Neutrophil (primary cell): ENCODE results near the gene PCNX2.
"Not testable (repeated sequence)": the region's sequence is repeated elsewhere in the genome, so short reads cannot be mapped to it uniquely, and the experiment has no call there.

Experiments used
- H3K27ac ChIP-seq: fragments of 200-600 bp; sonication (generic); 2 replicates; pipeline ENCODE4 v1.5.1; 2016; ENCODE audit warnings: mild to moderate bottlenecking, moderate library complexity
- H3K27me3 ChIP-seq: fragments of 200-600 bp; sonication (generic); 2 replicates; pipeline ENCODE4 v1.6.0; 2016; ENCODE audit warnings: mild to moderate bottlenecking
- H3K36me3 ChIP-seq: fragments of 200-600 bp; sonication (generic); 2 replicates; pipeline ENCODE4 v1.5.1; 2017
- H3K4me1 ChIP-seq, 2 experiments: fragments of 200-600 bp in 1 of 2; sonication (generic) in 1 of 2; 1 replicate in 1 of 2; 2 replicates in 1 of 2; pipeline versions ENCODE4 v1.5.1 to v1.6.1; 2013 to 2016; ENCODE audit warnings: low read depth in 1 of 2, low read length in 1 of 2, mild to moderate bottlenecking in 1 of 2, moderate library complexity in 1 of 2; ENCODE audit not compliant: control insufficient read depth in 1 of 2, insufficient read depth in 1 of 2
- H3K4me3 ChIP-seq, 2 experiments: fragments of 200-600 bp in 1 of 2; sonication (generic) in 1 of 2; 1 replicate in 1 of 2; 2 replicates in 1 of 2; pipeline ENCODE4 v1.5.1; 2013 to 2016; ENCODE audit warnings: low read depth in 1 of 2, low read length in 1 of 2, mild to moderate bottlenecking in 1 of 2, moderate library complexity in 1 of 2
- H3K9me3 ChIP-seq: fragments of 200-600 bp; sonication (generic); 2 replicates; pipeline ENCODE4 v1.5.1; 2016
- CTCF ChIP-seq: fragments of 200-600 bp; sonication (generic); IDR thresholded peaks from 2 replicates; pipeline ENCODE4 v1.5.1; 2016; ENCODE audit warnings: antibody characterized with exemption

Gene PCNX2

GRCh38 chr1:233188061-233188460 is 107.5 kb downstream of the PCNX2 start:
- no peak overlapping the region for H3K27ac ChIP-seq
- no peaks in the 10 kb centered on the region for H3K9me3 ChIP-seq
- no peaks in the 10 kb centered on the region for H3K36me3 ChIP-seq
- no peak overlapping the region for H3K4me3 ChIP-seq
- no peaks in the 10 kb centered on the region for H3K27me3 ChIP-seq
- no peaks in the 10 kb centered on the region for H3K4me1 ChIP-seq
- TF ChIP-seq CTCF, result no peak

GRCh38 chr1:233183226-233184020 is 112.1 kb downstream of the PCNX2 start:
- no peak for TF ChIP-seq CTCF
- Histone ChIP-seq H3K9me3 (no peaks in the 10 kb centered on the region), H3K36me3 (no peaks in the 10 kb centered on the region), H3K27ac (no peak overlapping the region), H3K4me3 (no peak overlapping the region), H3K27me3 (no peaks in the 10 kb centered on the region), H3K4me1 (peaks cover 22 to 24% of the 10 kb centered on the region in 2 experiments)

- TF ChIP-seq CTCF, result no peak
- no peaks in the 10 kb centered on the region for H3K9me3 ChIP-seq
- H3K27me3 ChIP-seq, result no peaks in the 10 kb centered on the region
- no peaks in the 10 kb centered on the region for H3K36me3 ChIP-seq
- no peak overlapping the region for H3K27ac ChIP-seq
- no peak overlapping the region for H3K4me3 ChIP-seq
- H3K4me1 ChIP-seq, result peaks cover 22 to 24% of the 10 kb centered on the region in 2 experiments
These were observed 112.9 kb downstream of the PCNX2 start for GRCh38 chr1:233182587-233182986.

GRCh38 chr1:233180641-233181364 is 114.7 kb downstream of the PCNX2 start:
- Histone ChIP-seq H3K27ac (peak overlapping the region; percentile 70), H3K4me1 (peaks cover 22 to 24% of the 10 kb centered on the region in 2 experiments), H3K27me3 (no peaks in the 10 kb centered on the region), H3K36me3 (no peaks in the 10 kb centered on the region), H3K9me3 (no peaks in the 10 kb centered on the region), H3K4me3 (no peak overlapping the region)
- TF ChIP-seq CTCF, result no peak

DNA sequence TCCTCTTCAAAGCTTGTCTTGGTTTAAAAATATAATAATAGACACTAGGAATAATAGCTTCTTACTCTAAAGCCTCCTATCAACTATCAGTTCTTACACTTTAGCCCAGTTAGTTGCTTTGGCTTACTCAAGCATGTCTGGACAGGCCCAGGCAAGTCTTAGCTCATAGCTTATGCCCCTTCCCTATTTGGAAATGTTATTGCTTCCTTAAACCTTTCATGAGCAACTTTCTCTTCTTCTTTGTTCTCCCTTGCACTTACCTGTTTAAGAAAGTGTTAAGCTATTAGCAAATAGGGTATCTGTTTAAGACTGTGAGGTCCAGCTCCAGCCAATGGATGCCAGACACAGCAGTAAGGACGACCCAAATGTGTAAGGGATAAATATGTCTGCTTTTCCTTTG is 115.9 kb downstream of the PCNX2 start:
- H3K27me3 ChIP-seq, H3K9me3 ChIP-seq, H3K4me3 ChIP-seq, H3K36me3 ChIP-seq: not testable (repeated sequence)
- H3K27ac ChIP-seq, result peak overlapping the region; percentile 70
- peaks cover 22 to 24% of the 10 kb centered on the region in 2 experiments for H3K4me1 ChIP-seq

- H3K36me3 ChIP-seq, result no peaks in the 10 kb centered on the region
- H3K27me3 ChIP-seq, result no peaks in the 10 kb centered on the region
- H3K4me3 ChIP-seq, result no peak overlapping the region
- no peaks in the 10 kb centered on the region for H3K9me3 ChIP-seq
- H3K4me1 ChIP-seq, result no peaks in the 10 kb centered on the region
- H3K27ac ChIP-seq, result no peak overlapping the region
- TF ChIP-seq CTCF, result no peak
These were observed 123.3 kb downstream of the PCNX2 start for GRCh38 chr1:233172201-233172600.
